ENCODE results near the gene LRRC8C. TPM values are rescaled to one million over a fixed set of nuclear protein-coding genes. Genes with fewer than 3 reads are reported as not detected.
"Not testable (repeated sequence)": the region's sequence is repeated elsewhere in the genome, so short reads cannot be mapped to it uniquely, and the experiment has no call there.

LRRC8C gene
- polyA plus RNA-seq, 3 donors, result 1.3 to 10.4 (median 4.9) TPM

GRCh38 chr1:89690595-89690994, 57.7 kb downstream of the LRRC8C start:
- 79 to 92% (median 88%) methylated on average over 4 of the region's 4 CpGs for WGBS, 3 donors
- H3K27ac ChIP-seq (ENCODE audit: low read depth, low read length), result no peak overlapping the region

GRCh38 chr1:89692601-89693521, 59.9 kb downstream of the LRRC8C start:
- 33 to 69% (median 35%) methylated on average over 4 of the region's 4 CpGs for WGBS, 3 donors
- no peak overlapping the region for H3K27ac ChIP-seq (ENCODE audit: low read depth, low read length)

GRCh38 chr1:89695847-89696246, 62.9 kb downstream of the LRRC8C start:
- H3K27ac ChIP-seq (ENCODE audit: low read depth, low read length), result no peak overlapping the region

- 52 to 63% (median 54%) methylated on average over 1 of the region's 1 CpG for WGBS, 3 donors
- H3K27ac ChIP-seq (ENCODE audit: low read depth, low read length), result no peak overlapping the region
These were observed 64.5 kb downstream of the LRRC8C start for GRCh38 chr1:89697383-89697782.

- 46 to 67% (median 63%) methylated on average over 3 of the region's 3 CpGs for WGBS, 3 donors
- H3K27ac ChIP-seq (ENCODE audit: low read depth, low read length), result no peak overlapping the region
These were observed 65.2 kb downstream of the LRRC8C start for GRCh38 chr1:89698020-89698560.

- no peak overlapping the region for H3K27ac ChIP-seq (ENCODE audit: low read depth, low read length)
- WGBS, 3 donors, result 38 to 59% (median 41%) methylated on average over 1 of the region's 1 CpG
These were observed 65.7 kb downstream of the LRRC8C start for GRCh38 chr1:89698624-89699023.

GRCh38 chr1:89699451-89699986, 66.6 kb downstream of the LRRC8C start:
- H3K27ac ChIP-seq (ENCODE audit: low read depth, low read length), result no peak overlapping the region
- WGBS, 3 donors, result 63 to 78% (median 74%) methylated on average over 4 of the region's 4 CpGs

- H3K27ac ChIP-seq (ENCODE audit: low read depth, low read length), result no peak overlapping the region
- 52 to 61% (median 54%) methylated on average over 4 of the region's 4 CpGs for WGBS, 3 donors
These were observed 68.9 kb downstream of the LRRC8C start for GRCh38 chr1:89701746-89702241.

- H3K27ac ChIP-seq (ENCODE audit: low read depth, low read length), result no peak overlapping the region
- 94 to 100% (median 97%) methylated on average over 1 of the region's 1 CpG for WGBS, 3 donors
These were observed 69.7 kb downstream of the LRRC8C start for GRCh38 chr1:89702520-89703045.

- 73 to 81% (median 80%) methylated on average over 1 of the region's 1 CpG for WGBS, 3 donors
- no peak overlapping the region for H3K27ac ChIP-seq (ENCODE audit: low read depth, low read length)
These were observed 70.5 kb downstream of the LRRC8C start for GRCh38 chr1:89703469-89703868.

- WGBS, 3 donors, result 69 to 98% (median 98%) methylated on average over 2 of the region's 2 CpGs
- H3K27ac ChIP-seq (ENCODE audit: low read depth, low read length), result no peak overlapping the region
These were observed 71.1 kb downstream of the LRRC8C start for GRCh38 chr1:89704014-89704413.

GRCh38 chr1:89704885-89705284, 72.0 kb downstream of the LRRC8C start:
- WGBS, 3 donors, result no CpG with 5 or more reads among the region's 2 CpGs
- not testable (repeated sequence) for H3K27ac ChIP-seq (ENCODE audit: low read depth, low read length)

- 64 to 69% (median 66%) methylated on average over 6 of the region's 6 CpGs for WGBS, 3 donors
- no peak overlapping the region for H3K27ac ChIP-seq (ENCODE audit: low read depth, low read length)
These were observed 73.2 kb downstream of the LRRC8C start for GRCh38 chr1:89705901-89706699.

- no peak overlapping the region for H3K27ac ChIP-seq (ENCODE audit: low read depth, low read length)
These were observed 73.7 kb downstream of the LRRC8C start for GRCh38 chr1:89706700-89707012.

GRCh38 chr1:89708751-89709375, 75.9 kb downstream of the LRRC8C start:
- no peak overlapping the region for H3K27ac ChIP-seq (ENCODE audit: low read depth, low read length)
- WGBS, 3 donors, result 80% methylated on average over 6 of the region's 6 CpGs

GRCh38 chr1:89710498-89711139, 77.7 kb downstream of the LRRC8C start:
- no peak overlapping the region for H3K27ac ChIP-seq (ENCODE audit: low read depth, low read length)
- 94 to 98% (median 96%) methylated on average over 4 of the region's 4 CpGs for WGBS, 3 donors

GRCh38 chr1:89711140-89711778, 78.3 kb downstream of the LRRC8C start:
- WGBS, 3 donors, result 84 to 87% (median 87%) methylated on average over 5 of the region's 5 CpGs
- H3K27ac ChIP-seq (ENCODE audit: low read depth, low read length), result no peak overlapping the region
